AML-193 (cell line): ENCODE data around the gene RANBP17.
"Not testable (repeated sequence)": the region's sequence is repeated elsewhere in the genome, so short reads cannot be mapped to it uniquely, and the experiment has no call there.

Experiments used
- DNase-seq, 2 experiments: peaks; one replicate each; lab custom pipeline; 2025; lab: John Stamatoyannopoulos, UW

RANBP17 gene

GRCh38 chr5:171155621-171156020 is 293.8 kb downstream of the RANBP17 start:
- no peak for DNase-seq

GRCh38 chr5:171157276-171157675 is 295.5 kb downstream of the RANBP17 start:
- DNase-seq, result no peak

DNA sequence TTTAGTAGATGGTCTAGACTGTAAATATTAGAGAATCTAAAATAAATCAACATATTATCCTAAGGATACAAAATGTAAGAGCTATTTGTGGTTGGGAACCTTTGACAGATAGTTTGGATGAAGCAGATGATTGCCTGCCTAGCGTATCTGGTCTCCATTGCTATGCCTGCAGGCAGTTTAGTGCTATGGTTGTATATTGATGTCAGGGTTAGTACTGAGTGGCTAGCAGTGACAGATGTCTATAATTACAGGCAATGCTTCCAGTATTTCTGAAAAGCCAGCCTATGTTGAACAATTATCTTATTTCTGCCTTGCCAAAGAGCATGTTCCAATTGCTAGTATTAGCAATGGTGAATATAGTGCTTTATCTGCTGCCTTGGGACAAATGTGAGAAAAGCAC is 296.0 kb downstream of the RANBP17 start:
- DNase-seq, result no peak

- DNase-seq, result no peak
These were observed 296.8 kb downstream of the RANBP17 start for GRCh38 chr5:171158581-171158980.

GRCh38 chr5:171162165-171162564 is 300.3 kb downstream of the RANBP17 start:
- DNase-seq, result no peak

DNA sequence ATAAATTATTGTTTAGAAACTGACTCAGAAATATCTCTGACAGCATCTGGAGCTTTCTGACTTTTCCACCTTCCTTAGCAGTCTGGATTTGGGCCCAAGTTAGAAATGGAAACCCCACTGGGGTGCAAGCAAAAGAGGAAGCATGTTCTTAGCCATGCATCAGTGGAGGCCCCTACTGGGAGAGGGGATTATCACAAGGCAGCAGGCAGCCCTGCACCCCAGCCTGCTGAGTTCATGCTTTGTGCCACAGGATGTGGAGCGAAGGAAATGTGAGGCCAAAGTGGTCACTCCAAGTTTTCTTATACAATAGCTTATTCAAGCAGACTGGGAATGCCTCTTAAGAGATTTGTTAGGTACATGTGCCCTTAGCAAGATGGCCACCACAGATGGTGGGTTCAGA is 300.8 kb downstream of the RANBP17 start:
- DNase-seq, result peak in 1 of 2 experiments; percentile 12

- no peak for DNase-seq
These were observed 304.9 kb downstream of the RANBP17 start for GRCh38 chr5:171166766-171167165.

GRCh38 chr5:171168171-171168570 is 306.4 kb downstream of the RANBP17 start:
- DNase-seq, result peak in 1 of 2 experiments; percentile 7

- DNase-seq, result not testable (repeated sequence)
These were observed 313.1 kb downstream of the RANBP17 start for GRCh38 chr5:171174960-171175359.

- no peak for DNase-seq
These were observed 313.9 kb downstream of the RANBP17 start for GRCh38 chr5:171175746-171176145.

DNA sequence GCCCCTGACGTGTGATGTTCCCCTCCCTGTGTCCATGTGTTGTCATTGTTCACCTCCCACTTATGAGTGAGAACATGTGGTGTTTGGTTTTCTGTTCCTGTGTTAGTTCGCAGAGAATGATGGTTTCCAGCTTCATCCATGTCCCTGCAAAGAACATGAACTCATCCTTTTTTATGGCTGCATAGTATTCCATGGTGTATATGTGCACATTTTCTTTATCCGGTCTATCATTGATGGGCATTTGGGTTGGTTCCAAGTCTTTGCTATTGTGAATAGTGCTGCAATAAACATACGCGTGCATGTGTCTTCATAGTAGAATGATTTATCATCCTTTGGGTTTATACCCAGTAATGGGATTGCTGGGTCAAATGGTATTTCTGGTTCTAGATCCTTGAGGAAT is 316.4 kb downstream of the RANBP17 start:
- not testable (repeated sequence) for DNase-seq

GRCh38 chr5:171188016-171188415 is 326.2 kb downstream of the RANBP17 start:
- no peak for DNase-seq

DNA sequence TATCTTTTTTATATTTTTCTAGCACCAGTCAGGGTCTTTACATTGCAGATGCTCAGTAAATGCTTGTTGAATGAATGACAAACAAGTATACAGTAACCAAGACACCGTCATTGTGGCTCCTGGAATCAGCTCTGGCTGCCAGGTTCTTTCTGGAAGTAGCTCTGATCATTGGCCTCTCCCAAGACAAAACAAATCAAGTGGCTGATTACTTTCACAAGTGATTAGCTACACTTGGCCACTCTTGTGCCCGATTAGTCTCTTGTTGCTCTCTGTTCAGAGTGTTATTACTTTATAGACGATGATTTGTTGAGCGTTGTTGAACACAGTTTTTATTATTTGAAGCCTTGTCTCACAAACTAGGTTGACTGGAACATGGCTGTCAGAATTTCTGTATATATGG is 327.6 kb downstream of the RANBP17 start:
- no peak for DNase-seq

GRCh38 chr5:171192111-171192510 is 330.3 kb downstream of the RANBP17 start:
- no peak for DNase-seq

- no peak for DNase-seq
These were observed 339.5 kb downstream of the RANBP17 start for GRCh38 chr5:171201310-171201709.

DNA sequence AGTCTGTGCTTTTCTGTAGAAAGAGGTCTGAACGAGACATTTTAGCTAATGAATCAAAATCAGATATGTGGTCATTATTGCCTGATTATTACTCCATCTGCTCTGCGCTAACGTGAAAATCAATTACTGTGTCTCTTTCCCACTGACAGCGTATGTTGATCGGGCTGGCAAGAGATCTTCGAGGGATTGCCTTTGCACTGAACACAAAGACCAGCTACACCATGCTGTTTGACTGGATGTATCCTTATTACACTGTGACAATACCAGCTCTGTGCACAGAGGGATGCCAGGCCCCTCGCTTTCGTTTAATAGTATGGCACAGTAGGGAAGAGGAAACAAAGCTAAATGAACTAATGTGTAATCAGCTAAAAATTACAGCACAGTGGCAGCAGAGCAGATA is 343.6 kb downstream of the RANBP17 start:
- DNase-seq, result no peak

- peak; percentile 39 to 68 for DNase-seq
These were observed 345.5 kb downstream of the RANBP17 start for GRCh38 chr5:171207256-171207847.

DNA sequence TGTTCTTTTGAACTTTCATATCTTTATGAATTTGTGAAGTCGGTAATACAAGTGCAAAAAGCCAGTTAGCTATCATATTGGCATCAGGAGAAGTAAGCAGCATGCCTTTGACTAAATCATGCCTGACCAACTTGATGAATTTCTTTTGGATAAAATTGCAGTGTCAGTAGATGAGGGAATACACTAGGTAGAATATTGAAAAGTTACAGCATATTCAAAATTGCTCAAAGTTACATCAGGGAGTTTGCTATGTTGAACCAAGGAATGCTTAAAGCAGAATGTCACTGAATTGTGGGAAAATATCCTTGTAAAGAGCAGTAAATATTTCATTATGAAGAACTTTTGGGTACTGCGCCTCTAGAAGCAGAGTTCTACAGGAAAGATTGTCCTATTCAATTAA is 360.1 kb downstream of the RANBP17 start:
- no peak for DNase-seq

DNA sequence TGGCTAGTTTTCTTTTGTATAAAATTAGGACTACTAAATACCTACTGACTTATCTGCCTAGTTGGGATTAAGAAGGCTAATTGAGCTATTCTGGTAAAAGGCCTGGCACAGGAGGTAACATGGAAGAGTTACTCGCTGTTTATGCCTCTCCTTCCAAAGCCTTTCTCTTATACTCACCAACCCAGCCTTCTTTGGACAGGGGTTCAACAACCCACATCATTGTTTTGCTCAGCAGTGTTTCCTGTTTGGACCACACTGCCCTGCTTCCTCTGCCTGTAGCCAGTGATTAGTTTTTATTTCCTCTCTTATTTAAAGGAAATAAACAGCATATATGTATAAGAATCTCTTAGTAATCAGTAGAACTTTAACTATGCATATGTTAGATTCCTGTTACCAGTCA is 362.1 kb downstream of the RANBP17 start:
- DNase-seq, result no peak

DNA sequence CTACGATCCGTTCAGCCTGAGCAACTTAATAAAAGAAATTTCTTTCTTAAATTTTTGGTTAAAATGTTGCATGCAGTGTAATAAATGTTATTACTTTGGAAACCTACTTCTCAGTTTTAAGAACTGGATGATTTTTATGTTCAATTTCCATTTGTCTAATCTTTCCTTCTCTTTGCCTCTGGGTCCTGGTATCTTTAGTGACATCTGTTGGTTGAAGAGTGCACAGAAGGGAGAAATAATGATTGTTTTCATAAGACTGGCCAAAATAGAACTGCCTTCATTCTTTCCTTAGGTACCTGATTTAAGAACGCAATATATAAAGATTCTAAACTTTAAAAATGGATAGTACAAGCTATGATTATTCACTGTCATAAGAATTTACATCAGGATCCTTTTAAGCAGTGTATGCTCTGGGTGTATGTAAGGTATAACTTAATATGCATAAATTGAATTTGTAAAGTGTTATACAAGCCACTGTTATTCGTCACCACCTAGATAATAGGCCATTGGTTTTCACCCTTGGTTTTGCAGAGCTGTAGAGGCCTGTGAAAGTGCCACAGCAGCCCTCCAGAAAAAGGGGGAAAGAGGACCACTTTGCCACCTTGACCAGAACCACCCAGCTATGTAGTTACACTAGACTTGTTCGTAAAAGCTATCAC is 364.4 kb downstream of the RANBP17 start:
- no peak for DNase-seq

GRCh38 chr5:171226864-171227263 is 365.0 kb downstream of the RANBP17 start:
- no peak for DNase-seq

DNA sequence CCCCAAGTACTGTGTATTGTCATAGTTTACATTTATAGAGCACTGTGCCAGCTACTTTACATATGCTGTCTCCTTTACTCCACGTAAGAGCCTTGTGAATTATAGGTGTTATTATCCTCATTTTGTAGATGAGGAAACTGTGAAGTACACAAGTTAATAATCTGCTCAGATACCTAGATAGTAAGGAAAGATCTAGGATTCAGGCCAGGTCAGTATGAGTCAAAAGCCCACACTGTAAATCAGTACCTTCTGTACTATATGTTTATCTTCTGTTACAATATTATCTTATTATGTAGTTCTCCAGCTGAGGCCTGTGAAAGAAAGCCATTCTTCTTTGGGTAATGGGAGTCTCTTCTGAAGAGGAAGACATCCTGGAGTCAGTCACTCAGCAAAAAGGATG is 374.8 kb downstream of the RANBP17 start:
- DNase-seq, result no peak

DNA sequence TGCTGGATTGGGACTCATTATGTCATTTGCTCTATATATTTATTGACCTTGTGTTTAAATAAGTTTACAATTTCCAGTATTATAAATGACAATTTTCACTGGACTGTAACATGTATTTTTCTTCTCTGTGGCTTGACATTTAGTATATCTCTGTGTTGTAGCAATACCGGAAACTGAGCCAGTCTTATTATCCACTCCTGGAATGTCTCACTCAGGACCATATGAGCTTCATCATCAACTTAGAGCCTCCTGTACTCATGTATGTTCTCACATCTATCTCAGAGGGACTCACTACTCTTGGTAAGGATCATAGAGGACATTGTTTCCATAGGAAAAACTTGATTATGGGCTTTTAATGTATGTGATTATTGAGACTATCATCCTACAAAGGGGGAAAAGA is 380.7 kb downstream of the RANBP17 start:
- DNase-seq, result no peak

DNA sequence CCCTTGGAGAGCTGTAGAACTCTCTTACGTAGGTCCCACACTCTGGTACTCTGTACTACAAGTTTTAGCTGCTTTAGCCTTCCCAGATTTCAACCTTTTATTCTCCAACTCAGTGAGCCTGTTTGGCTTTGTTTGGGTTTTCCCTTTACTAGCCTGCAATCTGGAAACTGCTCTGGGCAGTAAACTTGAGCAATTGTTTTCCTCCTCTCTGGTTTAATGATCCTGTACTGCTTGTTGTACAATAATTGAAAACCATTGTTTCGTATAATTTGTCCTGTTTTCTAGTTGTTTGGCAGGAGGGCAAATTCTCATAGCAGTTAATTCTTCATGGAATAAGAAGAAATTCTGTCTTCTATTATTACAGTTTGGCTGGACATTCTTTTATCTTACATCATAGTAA is 384.4 kb downstream of the RANBP17 start:
- no peak for DNase-seq
